ACHN (cell line): Measurements from ENCODE around the gene TBCD.

Experiments
- DNase-seq: peaks from one replicate; pipeline ENCODE4 v3.0.0-alpha.2; 2015
- in situ Hi-C: cut with HindIII; loops from 2 replicates; pipeline ENCODE4 v1.10.0; 2017; ENCODE audit warnings: low sequenced_read_pairs, low pct_ligation_motif_present, low pct_unique_long_range_greater_than_20kb

The TBCD gene

GRCh38 chr17:82837586-82838320, 85.9 kb downstream of the TBCD start:
- in situ Hi-C loops = no loop called here
- no peak for DNase-seq

- in situ Hi-C loops = no loop called here
- DNase-seq = no peak
These were observed 86.7 kb downstream of the TBCD start for GRCh38 chr17:82838386-82839063.

GRCh38 chr17:82839617-82840292, 87.9 kb downstream of the TBCD start, which contains the start of gene ZNF750:
ZNF750 (minus strand) TSS chr17:82840022; CDS start chr17:82832454, 7,568 bp downstream.
- in situ Hi-C loops = no loop called here
- no peak for DNase-seq

- in situ Hi-C loops = no loop called here
- no peak for DNase-seq
These were observed 88.6 kb downstream of the TBCD start for GRCh38 chr17:82840431-82840831.

GRCh38 chr17:82841921-82842596, 90.2 kb downstream of the TBCD start:
- in situ Hi-C loops = no loop called here
- DNase-seq = no peak

- in situ Hi-C loops = no loop called here
- DNase-seq = no peak
These were observed 92.2 kb downstream of the TBCD start for GRCh38 chr17:82843904-82844680.

GRCh38 chr17:82844796-82845162, 92.9 kb downstream of the TBCD start:
- DNase-seq = no peak
- in situ Hi-C loops = no loop called here

- DNase-seq = no peak
- in situ Hi-C loops = no loop called here
These were observed 93.4 kb downstream of the TBCD start for GRCh38 chr17:82845163-82845807.

GRCh38 chr17:82846061-82846691, 94.3 kb downstream of the TBCD start:
- in situ Hi-C loops = no loop called here
- DNase-seq = no peak

- in situ Hi-C loops = no loop called here
- DNase-seq = no peak
These were observed 96.2 kb downstream of the TBCD start for GRCh38 chr17:82848022-82848592.

- DNase-seq = no peak
- in situ Hi-C loops = no loop called here
These were observed 97.4 kb downstream of the TBCD start for GRCh38 chr17:82849076-82849945.

GRCh38 chr17:82851381-82851780, 99.5 kb downstream of the TBCD start:
- in situ Hi-C loops = no loop called here
- DNase-seq = no peak

- DNase-seq = no peak
- in situ Hi-C loops = no loop called here
These were observed 102.4 kb downstream of the TBCD start for GRCh38 chr17:82854226-82854625.

- DNase-seq = no peak
These were observed 104.5 kb downstream of the TBCD start for GRCh38 chr17:82856361-82856760.

GRCh38 chr17:82858376-82859126, 106.7 kb downstream of the TBCD start:
- DNase-seq = no peak
- in situ Hi-C loops = no loop called here

More at GRCh38 chr17:82856361-82856760, 104.5 kb downstream of the TBCD start:
- in situ Hi-C loops = no loop called here
